A549 (cell line): ENCODE data around the gene HOXD8. TPM values are rescaled to one million over a fixed set of nuclear protein-coding genes. Genes with fewer than 3 reads are reported as not detected.

Experiments
- ATAC-seq, 2 experiments: fragments of 200-7000 bp in 1 of 2; fragments of >200 bp in 1 of 2; cut with Nextera tagmentation in 1 of 2; cut with Tn5 transposase in 1 of 2; 3 replicates each; pipeline versions ENCODE4 v1.8.0 to v1.9.1; 2018 to 2020; ENCODE audit warnings: mild to moderate bottlenecking in 1 of 2, moderate library complexity in 1 of 2
- CTCF ChIA-PET: fragments of 300-600 bp; sonication (Branson Sonifier 250); formaldehyde crosslinking; extraction: SDS; loops from one replicate; lab custom pipeline; 2021; ENCODE audit warnings: antibody characterized with exemption, inconsistent platforms; lab: Yijun Ruan, JAX
- POLR2A ChIA-PET: fragments of 350-600 bp; formaldehyde crosslinking; extraction: SDS; loops from one replicate; lab custom pipeline; 2021; ENCODE audit warnings: antibody characterized with exemption, inconsistent platforms; lab: Yijun Ruan, JAX
- DNase-seq, 2 experiments: peaks; one replicate each; pipeline versions ENCODE4 v3.0.0 to v3.0.0-alpha.2; 2011 to 2016; ENCODE audit warnings: low read depth in 1 of 2, low spot score in 1 of 2
- FAIRE-seq: peaks from 2 replicates; lab custom pipeline; 2011; peaks lifted over from hg19 to GRCh38; lab: Jason Lieb, UNC
- H3K27ac ChIP-seq, 2 experiments: fragments of >200 bp; sonication (Bioruptor Twin); formaldehyde crosslinking; 3 replicates each; pipeline ENCODE4 v1.5.1; 2016 to 2017
- H3K4me1 ChIP-seq: fragments of >200 bp; sonication (Bioruptor Twin); formaldehyde crosslinking; 3 replicates; pipeline ENCODE4 v1.6.1; 2016
- H3K4me2 ChIP-seq: fragments of >200 bp; sonication (Bioruptor Twin); formaldehyde crosslinking; 3 replicates; pipeline ENCODE4 v1.6.1; 2016
- H3K4me3 ChIP-seq: fragments of >200 bp; sonication (Bioruptor Twin); formaldehyde crosslinking; 3 replicates; pipeline ENCODE4 v1.5.1; 2016
- H3K9me3 ChIP-seq: fragments of >200 bp; sonication (Bioruptor Twin); formaldehyde crosslinking; 3 replicates; pipeline ENCODE4 v1.6.1; 2016
- BHLHE40 ChIP-seq: IDR thresholded peaks from 2 replicates; pipeline ENCODE4 v1.6.1; 2012; ENCODE audit warnings: low read depth, low read length, inconsistent platforms
- CBX2 ChIP-seq: fragments of 200-600 bp; sonication (generic); IDR thresholded peaks from 2 replicates; pipeline ENCODE4 v1.6.1; 2016; ENCODE audit warnings: low read depth, mild to moderate bottlenecking, borderline replicate concordance
- CBX8 ChIP-seq: fragments of 200-600 bp; sonication (generic); IDR thresholded peaks from 2 replicates; pipeline ENCODE4 v1.6.1; 2016
- CEBPB ChIP-seq, 2 experiments: fragments of >200 bp in 1 of 2; sonication (Bioruptor Twin) in 1 of 2; formaldehyde crosslinking in 1 of 2; IDR thresholded peaks; 2 replicates each; pipeline ENCODE4 v1.6.1; 2012 to 2016
- EHMT2 ChIP-seq: fragments of 200-600 bp; sonication (generic); IDR thresholded peaks from 2 replicates; pipeline ENCODE4 v1.6.1; 2016; ENCODE audit warnings: antibody characterized with exemption, low read depth, mild to moderate bottlenecking, moderate library complexity
- FOSL2 ChIP-seq, 2 experiments: fragments of 450-650 bp in 1 of 2; fragments of >200 bp in 1 of 2; sonication (Bioruptor Twin) in 1 of 2; formaldehyde crosslinking; IDR thresholded peaks; 2 replicates each; pipeline versions ENCODE4 v1.5.0 to v1.6.1; 2016 to 2020; ENCODE audit warnings: mild to moderate bottlenecking in 1 of 2, moderate library complexity in 1 of 2
- FOXS1 ChIP-seq: fragments of 250-450 bp; sonication (Bioruptor Pico); IDR thresholded peaks from 2 replicates; pipeline ENCODE4 v1.5.0; 2020; ENCODE audit warnings: mild to moderate bottlenecking, moderate library complexity
- GATA3 ChIP-seq: IDR thresholded peaks from 2 replicates; pipeline ENCODE4 v1.6.1; 2012; ENCODE audit warnings: borderline replicate concordance
- HEYL ChIP-seq: fragments of 250-450 bp; sonication (Bioruptor Pico); IDR thresholded peaks from 2 replicates; pipeline ENCODE4 v1.8.0; 2021; ENCODE audit warnings: mild to moderate bottlenecking, moderate library complexity
- HOXB13 ChIP-seq: fragments of 250-450 bp; sonication (Bioruptor Pico); IDR thresholded peaks from 2 replicates; pipeline ENCODE4 v1.5.0; 2020; ENCODE audit warnings: low read depth, mild to moderate bottlenecking, moderate library complexity
- KDM1A ChIP-seq: fragments of 200-600 bp; sonication (generic); IDR thresholded peaks from 2 replicates; pipeline ENCODE4 v1.6.1; 2016; ENCODE audit warnings: low read depth, mild to moderate bottlenecking
- KDM5A ChIP-seq: fragments of 200-600 bp; sonication (generic); IDR thresholded peaks from 2 replicates; pipeline ENCODE4 v1.6.1; 2016; ENCODE audit warnings: antibody characterized with exemption, mild to moderate bottlenecking
- MAZ ChIP-seq: fragments of 150-350 bp; IDR thresholded peaks from 2 replicates; pipeline ENCODE4 v1.6.1; 2014; ENCODE audit warnings: antibody characterized with exemption, low read depth, low read length, borderline replicate concordance
- RFX5 ChIP-seq: fragments of 450-650 bp; IDR thresholded peaks from 2 replicates; pipeline ENCODE4 v1.7.1; 2014; ENCODE audit warnings: antibody characterized with exemption, mild to moderate bottlenecking, moderate library complexity
- RNF2 ChIP-seq: fragments of 200-600 bp; sonication (generic); IDR thresholded peaks from 2 replicates; pipeline ENCODE4 v1.6.1; 2016; ENCODE audit warnings: low read depth, mild to moderate bottlenecking, antibody characterized with exemption, moderate library complexity, borderline replicate concordance
- SREBF2 ChIP-seq: fragments of 450-650 bp; IDR thresholded peaks from 2 replicates; pipeline ENCODE4 v1.6.1; 2014; ENCODE audit warnings: mild to moderate bottlenecking, moderate library complexity
- ZC3H11A ChIP-seq: fragments of 450-650 bp; IDR thresholded peaks from 2 replicates; pipeline ENCODE4 v1.6.1; 2014; ENCODE audit warnings: antibody characterized with exemption, mild to moderate bottlenecking
- ZFP36 ChIP-seq: fragments of 450-650 bp; IDR thresholded peaks from 2 replicates; pipeline ENCODE4 v1.6.1; 2014; ENCODE audit warnings: borderline replicate concordance; ENCODE audit not compliant: partially characterized antibody
- WGBS: methylation state at CpG from one replicate; pipeline ENCODE4 v1.1.6; 2017; ENCODE audit errors: missing lambda C conversion rate; 5-methylcytosine and 5-hydroxymethylcytosine counted together
- polyA plus RNA-seq, 4 experiments: library from polyadenylated mRNA; depleted of rRNA in 3 of 4; stranded (reverse); fragments of >200 nt; fragmentation: RNase III in 1 of 4; extraction: RNeasy Plus Mini Kit Qiagen cat#74134 plus additional on column Dnase treatment in 1 of 4; gene quantifications; 2 replicates in 3 of 4; 3 replicates in 1 of 4; pipeline ENCODE4 v1.2.3, GENCODE V29; 2011 to 2017
- TF ChIP-seq, protein P1 (sequence below): IDR thresholded peaks from 2 replicates; pipeline ENCODE4 v1.6.1; 2012
- TF ChIP-seq, protein P2 (sequence below): fragments of >200 bp; sonication (Bioruptor Twin); formaldehyde crosslinking; IDR thresholded peaks from 2 replicates; pipeline ENCODE4 v1.6.1; 2016
- TF ChIP-seq, protein P3 (sequence below): IDR thresholded peaks from 2 replicates; pipeline ENCODE4 v1.6.1; 2012
- TF ChIP-seq, protein P4 (sequence below): fragments of 250-450 bp; sonication (Bioruptor Pico); IDR thresholded peaks from 2 replicates; pipeline ENCODE4 v1.5.0; 2020; ENCODE audit warnings: low read depth, mild to moderate bottlenecking, moderate library complexity

HOXD8 gene
- polyA plus RNA-seq, 2 of the 4 experiments (the other 2 are of a cell fraction): 3.8 to 8.5 TPM

DNA sequence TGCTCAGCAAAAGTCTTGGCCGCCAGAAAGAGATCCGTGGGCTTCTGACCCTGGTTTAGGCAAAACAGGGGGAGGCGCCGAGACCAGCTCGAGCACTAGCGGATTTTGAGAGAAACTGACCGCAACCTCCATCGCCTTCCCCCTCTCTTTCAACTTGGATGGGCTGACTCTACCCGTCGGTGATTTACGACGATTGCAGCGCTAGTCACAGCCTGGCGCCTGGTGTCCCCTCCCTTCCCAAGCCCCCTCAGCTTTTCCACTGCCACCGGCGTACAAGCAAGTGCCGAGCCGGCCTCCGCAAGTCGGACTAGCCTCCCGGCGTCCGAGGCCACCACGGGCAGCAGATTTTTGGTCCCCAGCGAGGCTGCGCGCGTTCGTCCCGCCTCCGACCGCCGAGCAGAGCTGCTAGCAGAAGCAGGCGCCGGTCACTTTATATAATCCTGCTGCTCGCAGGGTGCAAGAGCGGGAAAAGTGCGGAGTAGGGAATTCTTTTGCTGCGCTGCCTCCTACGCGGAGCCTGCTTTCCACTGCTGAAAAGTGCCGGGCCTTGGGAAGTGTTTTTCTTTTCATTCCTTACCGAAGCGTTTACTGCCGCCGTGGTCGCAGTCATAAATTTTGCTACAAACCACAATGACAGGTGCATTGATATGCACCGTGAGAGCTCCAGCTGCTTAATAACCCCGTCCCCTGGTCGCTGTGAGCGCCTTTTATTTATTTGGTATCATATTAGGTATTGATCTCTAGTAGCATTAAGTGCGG, 35.3 kb downstream of the HOXD8 start:
- POLR2A ChIA-PET: no interaction called here

DNA sequence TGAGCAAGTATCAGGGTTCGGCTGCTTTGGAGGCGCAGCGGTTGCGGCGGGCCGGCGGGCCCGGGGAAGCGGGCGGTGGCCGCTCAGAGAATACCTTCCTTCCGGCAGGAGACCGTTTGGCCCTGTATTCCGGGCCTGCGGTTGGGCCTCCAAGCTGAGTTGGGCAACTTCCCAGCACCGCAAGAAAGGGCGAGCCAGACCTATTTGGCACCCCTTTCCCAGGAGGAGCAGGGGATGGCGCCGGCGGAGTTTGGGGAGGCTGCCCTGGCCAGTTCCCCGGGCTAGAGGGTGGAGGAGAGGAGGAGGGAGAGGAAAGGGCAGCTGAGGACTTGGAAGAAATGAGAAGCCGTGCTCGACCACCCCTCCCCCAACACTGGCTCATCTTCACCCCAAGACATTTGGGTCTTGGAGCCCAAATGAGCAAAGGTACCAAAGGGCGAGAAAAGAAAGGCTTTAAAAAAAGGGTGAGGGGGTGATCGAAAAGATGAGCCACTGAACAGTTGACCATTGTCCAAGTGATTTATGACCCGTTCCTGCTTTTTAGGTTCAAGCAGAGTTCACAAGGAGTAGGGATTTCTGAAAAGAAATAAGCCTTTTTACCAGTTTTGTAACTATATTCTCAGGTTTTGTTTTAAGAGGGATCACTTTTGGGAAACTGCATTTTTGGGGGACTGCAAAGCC, 36.0 kb downstream of the HOXD8 start:
- ATAC-seq (no peak), DNase-seq (no peak), FAIRE-seq (no peak)
- H3K4me1 ChIP-seq: no peaks in the 10 kb centered on the region
- no peaks in the 10 kb centered on the region for H3K9me3 ChIP-seq
- H3K4me3 ChIP-seq: no peak overlapping the region
- 83% methylated on average over 22 of the region's 26 CpGs for WGBS
- TF ChIP-seq RFX5 (no peak), HEYL (no peak), ZFP36 (no peak), SREBF2 (no peak), MAZ (no peak), CBX2 (no peak), ZC3H11A (no peak), KDM5A (no peak), KDM1A (no peak), BHLHE40 (no peak), FOSL2 (IDR thresholded peaks at IDR 0.05) (no peak), FOSL2 (CRISPR knock-in tag; IDR thresholded peaks at IDR 0.05) (no peak)
- TF ChIP-seq, protein P1, sequence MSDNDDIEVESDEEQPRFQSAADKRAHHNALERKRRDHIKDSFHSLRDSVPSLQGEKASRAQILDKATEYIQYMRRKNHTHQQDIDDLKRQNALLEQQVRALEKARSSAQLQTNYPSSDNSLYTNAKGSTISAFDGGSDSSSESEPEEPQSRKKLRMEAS: no peak
- TF ChIP-seq, protein P2, sequence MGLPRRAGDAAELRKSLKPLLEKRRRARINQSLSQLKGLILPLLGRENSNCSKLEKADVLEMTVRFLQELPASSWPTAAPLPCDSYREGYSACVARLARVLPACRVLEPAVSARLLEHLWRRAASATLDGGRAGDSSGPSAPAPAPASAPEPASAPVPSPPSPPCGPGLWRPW: no peak
- ChIA-PET POLR2A (no interaction called here), CTCF (interaction anchor here (0.6 to 1.6 kb wide), 3 partner anchors 51 to 473 kb away, joined by 3 to 6 read pairs (median 4); no protein-coding TSS in a partner anchor)
- H3K4me2 ChIP-seq: no peak overlapping the region
- no peak overlapping the region for H3K27ac ChIP-seq

More for the DNA sequence above, 35.3 kb downstream of the HOXD8 start:
- no peak overlapping the region for H3K27ac ChIP-seq
- ATAC-seq: no peak
- no peaks in the 10 kb centered on the region for H3K9me3 ChIP-seq
- no peak for FAIRE-seq
- DNase-seq: no peak
- H3K4me2 ChIP-seq: no peak overlapping the region
- H3K4me1 ChIP-seq: no peaks in the 10 kb centered on the region
- TF ChIP-seq, protein P3, sequence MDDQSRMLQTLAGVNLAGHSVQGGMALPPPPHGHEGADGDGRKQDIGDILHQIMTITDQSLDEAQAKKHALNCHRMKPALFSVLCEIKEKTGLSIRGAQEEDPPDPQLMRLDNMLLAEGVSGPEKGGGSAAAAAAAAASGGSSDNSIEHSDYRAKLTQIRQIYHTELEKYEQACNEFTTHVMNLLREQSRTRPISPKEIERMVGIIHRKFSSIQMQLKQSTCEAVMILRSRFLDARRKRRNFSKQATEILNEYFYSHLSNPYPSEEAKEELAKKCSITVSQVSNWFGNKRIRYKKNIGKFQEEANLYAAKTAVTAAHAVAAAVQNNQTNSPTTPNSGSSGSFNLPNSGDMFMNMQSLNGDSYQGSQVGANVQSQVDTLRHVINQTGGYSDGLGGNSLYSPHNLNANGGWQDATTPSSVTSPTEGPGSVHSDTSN: no peak
- no peak for TF ChIP-seq KDM1A
- CTCF ChIA-PET: interaction anchor here (1.5 to 1.6 kb wide), 2 partner anchors 290 to 474 kb away, joined by 4 to 6 read pairs; no protein-coding TSS in a partner anchor
- no peak overlapping the region for H3K4me3 ChIP-seq
- 89% methylated on average over 52 of the region's 52 CpGs for WGBS

DNA sequence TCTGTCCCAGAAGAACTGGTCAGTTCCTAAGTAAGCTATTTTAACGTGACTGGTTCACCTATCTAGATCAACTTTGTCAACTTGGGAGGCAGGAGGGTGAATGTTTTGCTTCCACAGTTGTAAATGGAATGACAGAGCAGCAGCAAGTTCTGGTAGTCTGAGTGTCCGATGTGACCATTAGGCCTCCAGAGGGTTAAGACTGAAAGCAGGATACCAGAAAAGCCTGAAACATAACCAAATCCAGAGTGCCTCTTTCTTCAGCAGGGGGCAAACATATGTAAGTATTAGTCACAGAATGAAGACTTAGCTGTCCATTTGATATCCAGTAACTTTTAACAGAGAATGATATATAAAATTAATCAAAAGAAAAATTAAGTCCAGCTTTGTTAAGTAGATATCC, 36.8 kb downstream of the HOXD8 start:
- no peak for ATAC-seq
- DNase-seq: no peak
- FAIRE-seq: no peak
- H3K27ac ChIP-seq: no peak overlapping the region
- no peak overlapping the region for H3K4me2 ChIP-seq
- ChIA-PET POLR2A (no interaction called here), CTCF (interaction anchor here (2.0 to 2.3 kb wide), 2 partner anchors 26 to 472 kb away, joined by 8 to 10 read pairs; no protein-coding TSS in a partner anchor)
- no peaks in the 10 kb centered on the region for H3K9me3 ChIP-seq
- H3K4me1 ChIP-seq: no peaks in the 10 kb centered on the region
- WGBS: 47% methylated on average over 2 of the region's 2 CpGs
- no peak for TF ChIP-seq FOXS1 (CRISPR knock-in tag)
- TF ChIP-seq, protein P4, sequence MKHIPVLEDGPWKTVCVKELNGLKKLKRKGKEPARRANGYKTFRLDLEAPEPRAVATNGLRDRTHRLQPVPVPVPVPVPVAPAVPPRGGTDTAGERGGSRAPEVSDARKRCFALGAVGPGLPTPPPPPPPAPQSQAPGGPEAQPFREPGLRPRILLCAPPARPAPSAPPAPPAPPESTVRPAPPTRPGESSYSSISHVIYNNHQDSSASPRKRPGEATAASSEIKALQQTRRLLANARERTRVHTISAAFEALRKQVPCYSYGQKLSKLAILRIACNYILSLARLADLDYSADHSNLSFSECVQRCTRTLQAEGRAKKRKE: no peak
- no peak for TF ChIP-seq HOXB13 (CRISPR knock-in tag)
- no peak for TF ChIP-seq BHLHE40
- TF ChIP-seq RNF2: no peak
- no peak for TF ChIP-seq CBX8
- TF ChIP-seq CEBPB (IDR thresholded peaks at IDR 0.05): no peak
- TF ChIP-seq EHMT2: no peak
- no peak for TF ChIP-seq RFX5
- TF ChIP-seq GATA3: no peak
- no peak overlapping the region for H3K4me3 ChIP-seq
